H1 (cell line): ENCODE measurements around the gene OSGEP. TPM values are rescaled to one million over a fixed set of nuclear protein-coding genes. Genes with fewer than 3 reads are reported as not detected.

ENCODE experiments used
- CTCF ChIA-PET: fragments of 300-600 bp; sonication (Branson Sonifier 250); formaldehyde crosslinking; loops from one replicate; lab custom pipeline; 2021; ENCODE audit not compliant: partially characterized antibody; lab: Charles Lee
- POLR2A ChIA-PET: fragments of 300-600 bp; sonication (Branson Sonifier 250); formaldehyde crosslinking; loops from one replicate; lab custom pipeline; 2021; ENCODE audit warnings: inconsistent platforms; ENCODE audit not compliant: partially characterized antibody; lab: Charles Lee
- DNase-seq, 2 experiments: peaks; one replicate each; pipeline versions ENCODE4 v3.0.0 to v3.0.0-alpha.2; 2010 to 2022; ENCODE audit warnings: low spot score in 2 of 2, low read depth in 1 of 2, mixed read lengths in 1 of 2
- FAIRE-seq: peaks from 2 replicates; lab custom pipeline; 2011; peaks lifted over from hg19 to GRCh38; lab: Jason Lieb, UNC
- H2AFZ ChIP-seq: 2 replicates; pipeline ENCODE4 v1.8.1; 2012; ENCODE audit warnings: low read length, inconsistent platforms
- H2AK5ac ChIP-seq: 2 replicates; pipeline ENCODE4 v1.6.1; 2013; ENCODE audit warnings: low read depth, low read length
- H2BK120ac ChIP-seq: replicated peaks from 2 replicates; pipeline ENCODE3; 2013; ENCODE audit warnings: low read depth, low read length, inconsistent platforms
- H2BK12ac ChIP-seq: 2 replicates; pipeline ENCODE4 v1.6.1; 2013; ENCODE audit warnings: low read depth, low read length
- H2BK15ac ChIP-seq: 2 replicates; pipeline ENCODE4 v1.6.1; 2013; ENCODE audit warnings: low read length
- H2BK20ac ChIP-seq: 2 replicates; pipeline ENCODE4 v1.6.1; 2013; ENCODE audit warnings: low read length
- H2BK5ac ChIP-seq: 2 replicates; pipeline ENCODE4 v1.6.1; 2013; ENCODE audit warnings: low read depth, low read length
- H3K14ac ChIP-seq: 2 replicates; pipeline ENCODE4 v1.6.1; 2013; ENCODE audit warnings: inconsistent platforms; ENCODE audit not compliant: insufficient read length
- H3K18ac ChIP-seq: 2 replicates; pipeline ENCODE4 v1.6.1; 2013; ENCODE audit warnings: low read length; ENCODE audit errors: extremely low read depth
- H3K23ac ChIP-seq: 2 replicates; pipeline ENCODE4 v1.6.1; 2013; ENCODE audit warnings: inconsistent platforms; ENCODE audit not compliant: insufficient read length
- H3K23me2 ChIP-seq: 2 replicates; pipeline ENCODE4 v1.6.1; 2013; ENCODE audit warnings: low read depth, low read length
- H3K27ac ChIP-seq: 2 replicates; pipeline ENCODE4 v1.6.1; 2011; ENCODE audit warnings: low read depth, low read length, inconsistent platforms
- H3K27me3 ChIP-seq, 4 experiments: replicated peaks in 1 of 4; 1 replicate in 1 of 4; 2 replicates in 3 of 4; pipeline versions ENCODE4 v1.6.1 to v1.8.1; 2011 to 2013; ENCODE audit warnings: low read length in 3 of 4, mild to moderate bottlenecking in 3 of 4, inconsistent platforms in 2 of 4, mixed read lengths in 2 of 4, moderate library complexity in 1 of 4; ENCODE audit not compliant: control insufficient read depth in 3 of 4, insufficient read depth in 3 of 4; ENCODE audit errors: extremely low read depth in 1 of 4
- H3K36me3 ChIP-seq, 4 experiments: 2 replicates each; pipeline versions ENCODE4 v1.6.1 to v1.8.1; 2011 to 2013; ENCODE audit warnings: mild to moderate bottlenecking in 4 of 4, low read length in 3 of 4, moderate library complexity in 2 of 4, control low read depth in 1 of 4, inconsistent platforms in 1 of 4; ENCODE audit not compliant: insufficient read depth in 4 of 4, control insufficient read depth in 2 of 4
- H3K4ac ChIP-seq: replicated peaks from 2 replicates; pipeline ENCODE3; 2013; ENCODE audit warnings: low read length, low read depth, mixed read lengths, inconsistent platforms; ENCODE audit not compliant: insufficient read length
- H3K4me1 ChIP-seq, 4 experiments: replicated peaks in 1 of 4; 1 replicate in 1 of 4; 2 replicates in 3 of 4; pipeline versions ENCODE4 v1.6.1 to v1.8.1; 2011 to 2013; ENCODE audit warnings: low read length in 3 of 4, inconsistent platforms in 2 of 4, mixed read lengths in 1 of 4; ENCODE audit not compliant: insufficient read depth in 4 of 4, control insufficient read depth in 3 of 4
- H3K4me2 ChIP-seq, 2 experiments: 2 replicates each; pipeline versions ENCODE4 v1.6.1 to v1.8.1; 2011 to 2013; ENCODE audit warnings: low read depth in 2 of 2, low read length in 2 of 2, control low read depth in 1 of 2, inconsistent platforms in 1 of 2, mild to moderate bottlenecking in 1 of 2; ENCODE audit not compliant: insufficient read depth in 1 of 2
- H3K4me3 ChIP-seq, 4 experiments: fragments of 200-600, 300-600 bp in 1 of 4; sonication (generic), shearing (Covaris generic), sonication (Bioruptor Twin) in 1 of 4; 2 replicates each; pipeline versions ENCODE4 v1.5.1 to v1.8.1; 2011 to 2016; ENCODE audit warnings: low read length in 4 of 4, low read depth in 3 of 4, control low read depth in 2 of 4, inconsistent platforms in 2 of 4, mild to moderate bottlenecking in 2 of 4, mixed read lengths in 1 of 4, moderate library complexity in 1 of 4; ENCODE audit not compliant: insufficient read depth in 2 of 4; ENCODE audit errors: extremely low read depth in 1 of 4
- H3K56ac ChIP-seq: replicated peaks from 2 replicates; pipeline ENCODE3; 2013; ENCODE audit warnings: low read depth, mild to moderate bottlenecking, mixed read lengths, low read length, inconsistent platforms; ENCODE audit not compliant: insufficient read length
- H3K79me1 ChIP-seq: 2 replicates; pipeline ENCODE4 v1.6.1; 2013; ENCODE audit warnings: low read depth, low read length, control low read depth
- H3K79me2 ChIP-seq, 2 experiments: 2 replicates each; pipeline versions ENCODE4 v1.6.1 to v1.8.1; 2012 to 2013; ENCODE audit warnings: low read length in 2 of 2, mild to moderate bottlenecking in 2 of 2, inconsistent platforms in 1 of 2; ENCODE audit not compliant: insufficient read depth in 2 of 2, control insufficient read depth in 1 of 2
- H3K9ac ChIP-seq, 4 experiments: replicated peaks in 1 of 4; 1 replicate in 1 of 4; 2 replicates in 3 of 4; pipeline versions ENCODE4 v1.6.1 to v1.8.1; 2011 to 2013; ENCODE audit warnings: low read depth in 3 of 4, low read length in 3 of 4, control low read depth in 2 of 4, mild to moderate bottlenecking in 2 of 4, moderate library complexity in 2 of 4, inconsistent platforms in 1 of 4; ENCODE audit errors: extremely low read depth in 1 of 4
- H3K9me3 ChIP-seq, 2 experiments: 2 replicates each; pipeline versions ENCODE4 v1.6.1 to v1.8.1; 2012 to 2013; ENCODE audit warnings: mild to moderate bottlenecking in 2 of 2, moderate library complexity in 2 of 2, control low read depth in 1 of 2, inconsistent platforms in 1 of 2, low read depth in 1 of 2, low read length in 1 of 2, mixed read lengths in 1 of 2; ENCODE audit not compliant: insufficient read depth in 2 of 2
- H4K20me1 ChIP-seq, 2 experiments: replicated peaks in 1 of 2; 2 replicates each; pipeline versions ENCODE3 to v1.8.1; 2011 to 2013; ENCODE audit warnings: inconsistent platforms in 2 of 2, low read length in 2 of 2, mild to moderate bottlenecking in 1 of 2; ENCODE audit not compliant: insufficient read depth in 2 of 2, control insufficient read depth in 1 of 2
- H4K5ac ChIP-seq: 2 replicates; pipeline ENCODE4 v1.6.1; 2013; ENCODE audit warnings: low read length, low read depth, mixed read lengths, inconsistent platforms; ENCODE audit not compliant: insufficient read length
- H4K8ac ChIP-seq: 2 replicates; pipeline ENCODE4 v1.8.0; 2013; ENCODE audit warnings: mild to moderate bottlenecking, moderate library complexity, low read length, inconsistent platforms; ENCODE audit not compliant: insufficient read depth; ENCODE audit errors: extremely low read depth
- H4K91ac ChIP-seq: replicated peaks from 2 replicates; pipeline ENCODE3; 2013; ENCODE audit warnings: low read length, mixed read lengths, inconsistent platforms; ENCODE audit not compliant: insufficient read length
- ASH2L ChIP-seq: fragments of 200-600, 300-600 bp; sonication (generic); IDR thresholded peaks from one replicate; pipeline ENCODE4 v1.7.1; 2017; ENCODE audit warnings: low read length
- CHD2 ChIP-seq: IDR thresholded peaks from 2 replicates; pipeline ENCODE4 v1.6.1; 2012; ENCODE audit warnings: low read length, improper control_type of control experiment
- POLR2AphosphoS5 ChIP-seq: IDR thresholded peaks from 2 replicates; pipeline ENCODE4 v1.6.1; 2011; ENCODE audit warnings: low read depth, low read length
- RBBP5 ChIP-seq: IDR thresholded peaks from 2 replicates; pipeline ENCODE4 v1.7.1; 2012; ENCODE audit warnings: low read depth, mild to moderate bottlenecking, inconsistent platforms, low read length, moderate library complexity, borderline replicate concordance
- SIN3A ChIP-seq, 2 experiments: IDR thresholded peaks in 1 of 2; conservative IDR thresholded peaks in 1 of 2; 2 replicates each; pipeline ENCODE4 v1.6.1; 2011 to 2012; ENCODE audit warnings: low read length in 2 of 2, improper control_type of control experiment in 1 of 2, low read depth in 1 of 2, mild to moderate bottlenecking in 1 of 2
- TAF7 ChIP-seq: optimal IDR thresholded peaks from 2 replicates; pipeline ENCODE3; 2011; ENCODE audit warnings: low read depth, mild to moderate bottlenecking, inconsistent platforms, low read length, moderate library complexity, borderline replicate concordance
- TCF12 ChIP-seq: IDR thresholded peaks from 2 replicates; pipeline ENCODE4 v1.6.1; 2011; ENCODE audit warnings: low read depth, mild to moderate bottlenecking, low read length
- WGBS, 2 experiments: shearing (Covaris generic) in 1 of 2; methylation state at CpG; one replicate each; pipeline versions ENCODE4 v1.1.6 to v1.1.7; 2013 to 2015; ENCODE audit warnings: low lambda C conversion rate in 2 of 2, mixed read lengths in 2 of 2, inconsistent platforms in 1 of 2, low coverage in 1 of 2, missing lambda C conversion rate in 1 of 2; ENCODE audit not compliant: insufficient replicate concordance in 2 of 2, insufficient coverage in 1 of 2, insufficient read length in 1 of 2; ENCODE audit errors: extremely low coverage in 1 of 2, missing lambda C conversion rate in 1 of 2; 5-methylcytosine and 5-hydroxymethylcytosine counted together
- polyA plus RNA-seq, 7 experiments: library from polyadenylated mRNA; depleted of rRNA in 3 of 7; stranded (reverse) in 5 of 7; unstranded in 2 of 7; fragments of >200 nt in 5 of 7; fragments of 200-250 nt in 2 of 7; gene quantifications; 1 replicate in 5 of 7; 2 replicates in 1 of 7; 4 replicates in 1 of 7; pipeline versions ENCODE4 v1.2.1 to v1.2.3, GENCODE V29; 2011 to 2013; ENCODE audit warnings: missing spikeins in 2 of 7, mixed read lengths in 2 of 7
- total RNA-seq: library from RNA; stranded (reverse); fragmentation: NEBNext Ultra II Directional; extraction: Animal tissue kit (Norgen Biotek cat#: 25700); gene quantifications from 2 replicates; pipeline ENCODE4 v1.2.1, GENCODE V29; 2021
- TF ChIP-seq, protein P1 (sequence below): IDR thresholded peaks from 2 replicates; pipeline ENCODE4 v1.6.1; 2012; ENCODE audit warnings: low read length, inconsistent platforms

OSGEP gene
- total and polyA plus RNA-seq, 2 of the 8 experiments (the other 6 are each of a cell fraction or from before 2014, with no cell fraction given) = 34.4 to 78.6 TPM

DNA sequence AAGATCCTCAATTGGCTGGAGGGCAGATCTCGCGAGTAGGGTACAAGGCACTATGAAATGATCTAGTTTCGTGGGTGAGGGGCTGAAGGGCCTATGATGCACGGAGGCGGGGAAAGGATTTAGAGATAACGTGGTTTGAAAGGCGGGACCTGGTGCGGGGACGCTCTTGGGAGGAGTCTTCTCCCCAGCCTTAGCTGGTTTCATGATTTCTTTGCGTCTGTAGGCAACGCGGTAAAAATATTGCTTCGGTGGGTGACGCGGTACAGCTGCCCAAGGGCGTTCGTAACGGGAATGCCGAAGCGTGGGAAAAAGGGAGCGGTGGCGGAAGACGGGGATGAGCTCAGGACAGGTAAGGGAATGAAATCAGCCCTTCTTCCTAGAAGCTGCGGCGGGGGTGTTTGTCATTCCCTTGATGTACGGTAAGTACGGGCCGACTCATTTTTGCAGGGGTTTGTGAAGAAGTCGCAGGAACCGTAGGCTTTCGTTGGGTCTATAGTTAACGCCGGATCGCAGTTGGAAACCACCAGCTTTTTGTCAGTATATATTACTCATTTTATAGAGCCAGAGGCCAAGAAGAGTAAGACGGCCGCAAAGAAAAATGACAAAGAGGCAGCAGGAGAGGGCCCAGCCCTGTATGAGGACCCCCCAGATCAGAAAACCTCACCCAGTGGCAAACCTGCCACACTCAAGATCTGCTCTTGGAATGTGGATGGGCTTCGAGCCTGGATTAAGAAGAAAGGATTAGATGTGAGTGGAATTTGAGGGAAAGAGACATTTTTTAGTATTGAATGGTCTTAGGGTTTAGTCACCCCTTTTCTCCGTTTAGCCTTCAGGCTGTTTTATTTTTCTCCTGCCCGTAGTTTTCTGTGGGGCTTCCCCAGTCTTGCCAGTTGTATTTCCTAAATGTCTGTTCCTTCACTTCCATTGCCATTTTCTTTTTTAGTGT is 1.0 kb upstream of the OSGEP start:
- CTCF ChIA-PET = interaction anchor here (0.5 to 3.7 kb wide), 9 partner anchors 9 to 151 kb away, joined by 3 to 9 read pairs (median 3); partner anchors contain the start of gene TEP1
- Histone ChIP-seq H3K9me3 (no peaks in the 10 kb centered on the region), H2AFZ (no peak overlapping the region; the same call in 1 of the 2 replicates), H3K4me1 (peaks cover 0 to 10% (median 1%) of the 10 kb centered on the region in 4 experiments; a peak in 4 of 7 replicates), H2BK120ac (no peak overlapping the region), H2BK15ac (no peak overlapping the region), H3K79me1 (0 out of 2 replicates have a peak, but pooled peaks cover 4% of the 10 kb centered on the region), H3K4me2 (peak overlapping the region; percentile 74 to 79), H3K4me3 (peak overlapping the region; percentile 86 to 95 (median 90)), H3K4ac (peak overlapping the region; percentile 1), H3K56ac (peak overlapping the region; percentile 24), H3K14ac (no peak overlapping the region), H4K20me1 (peaks cover 0 to 10% of the 10 kb centered on the region in 2 experiments), H2AK5ac (peak overlapping the region; percentile 94; the same call in 1 of the 2 replicates), H2BK5ac (peak overlapping the region; percentile 100), H3K18ac (peak overlapping the region; percentile 84; the same call in 1 of the 2 replicates), H3K23me2 (peaks cover 11% of the 10 kb centered on the region), H2BK12ac (no peak overlapping the region; the same call in 1 of the 2 replicates), H3K79me2 (peaks cover 5 to 48% of the 10 kb centered on the region in 2 experiments), H3K9ac (peak overlapping the region; percentile 96 to 100 (median 98)), H4K8ac (peak overlapping the region; percentile 86; the same call in 1 of the 2 replicates), H4K5ac (peak overlapping the region; percentile 1), H2BK20ac (no peak overlapping the region), H3K23ac (no peak overlapping the region), H3K27ac (peak overlapping the region; percentile 99), H4K91ac (peak overlapping the region; percentile 46), H3K27me3 (no peaks in the 10 kb centered on the region), H3K36me3 (peaks cover 24 to 57% (median 39%) of the 10 kb centered on the region in 4 experiments)
- POLR2A ChIA-PET = interaction anchor here (0.5 to 5.5 kb wide), 45 partner anchors 9 to 545 kb away, joined by 3 to 88 read pairs (median 4); partner anchors contain the start of genes KLHL33, PARP2, PNP and TEP1
- WGBS, 2 experiments = 5% methylated on average over 39 of the region's 39 CpGs; no CpG with 5 or more reads in 1 of the 2 experiments
- DNase-seq (no peak), FAIRE-seq (no peak)
- TF ChIP-seq SIN3A (conservative IDR thresholded peaks at IDR 0.05 in 1 of 2, IDR thresholded peaks at IDR 0.05 in 1 of 2; ENCODE audit: low read depth in 1 of 2, low read length in 2 of 2) (peak; percentile 12 to 23; a peak in 1 of 4 replicates), CHD2 (peak; percentile 71; the same call in 1 of the 2 replicates), POLR2AphosphoS5 (peak; percentile 47; the same call in 1 of the 2 replicates), TCF12 (no peak), ASH2L (peak; percentile 30), TAF7 (peak; percentile 2), RBBP5 (no peak)
- TF ChIP-seq, protein P1, sequence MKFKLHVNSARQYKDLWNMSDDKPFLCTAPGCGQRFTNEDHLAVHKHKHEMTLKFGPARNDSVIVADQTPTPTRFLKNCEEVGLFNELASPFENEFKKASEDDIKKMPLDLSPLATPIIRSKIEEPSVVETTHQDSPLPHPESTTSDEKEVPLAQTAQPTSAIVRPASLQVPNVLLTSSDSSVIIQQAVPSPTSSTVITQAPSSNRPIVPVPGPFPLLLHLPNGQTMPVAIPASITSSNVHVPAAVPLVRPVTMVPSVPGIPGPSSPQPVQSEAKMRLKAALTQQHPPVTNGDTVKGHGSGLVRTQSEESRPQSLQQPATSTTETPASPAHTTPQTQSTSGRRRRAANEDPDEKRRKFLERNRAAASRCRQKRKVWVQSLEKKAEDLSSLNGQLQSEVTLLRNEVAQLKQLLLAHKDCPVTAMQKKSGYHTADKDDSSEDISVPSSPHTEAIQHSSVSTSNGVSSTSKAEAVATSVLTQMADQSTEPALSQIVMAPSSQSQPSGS = no peak
